MM.1S (cell line): ENCODE results near the gene SPECC1L.
A peak's percentile ranks its signal among the peaks of the same experiment; 100 is the strongest.

Experiments
- DNase-seq: peaks from one replicate; pipeline ENCODE4 v3.0.0-alpha.2; 2015
- H2AFZ ChIP-seq: fragments of 300-600 bp; sonication (generic); 2 replicates; pipeline ENCODE4 v1.6.0; 2016; ENCODE audit warnings: antibody characterized with exemption, low read length
- H3F3A ChIP-seq: fragments of 300-600 bp; sonication (generic); 2 replicates; pipeline ENCODE4 v1.6.1; 2016; ENCODE audit warnings: mild to moderate bottlenecking, antibody characterized with exemption, low read length, moderate library complexity, mixed read lengths; ENCODE audit not compliant: insufficient read depth
- H3K27ac ChIP-seq: fragments of 300-600 bp; sonication (generic); 2 replicates; pipeline ENCODE4 v1.5.1; 2016; ENCODE audit warnings: mild to moderate bottlenecking, low read length
- H3K27me3 ChIP-seq: fragments of 300-600 bp; sonication (generic); replicated peaks from 2 replicates; pipeline ENCODE4 v1.6.0; 2016; ENCODE audit warnings: low read length; ENCODE audit not compliant: insufficient read depth
- H3K36me3 ChIP-seq: fragments of 300-600 bp; sonication (generic); replicated peaks from 2 replicates; pipeline ENCODE4 v1.6.1; 2016; ENCODE audit warnings: mild to moderate bottlenecking, low read length, mixed read lengths; ENCODE audit not compliant: insufficient read depth
- H3K4me1 ChIP-seq: fragments of 300-600 bp; sonication (generic); 2 replicates; pipeline ENCODE4 v1.6.1; 2016; ENCODE audit warnings: low read length, mixed read lengths
- H3K4me2 ChIP-seq: fragments of 300-600 bp; sonication (generic); 2 replicates; pipeline ENCODE4 v1.6.0; 2016; ENCODE audit warnings: low read depth, low read length
- H3K4me3 ChIP-seq: fragments of 300-600 bp; sonication (generic); 2 replicates; pipeline ENCODE4 v1.5.1; 2016; ENCODE audit warnings: low read length, mixed read lengths
- H3K79me2 ChIP-seq: fragments of 300-600 bp; sonication (generic); 2 replicates; pipeline ENCODE4 v1.6.1; 2016; ENCODE audit warnings: mixed run types, low read length, mixed read lengths
- H3K9ac ChIP-seq: fragments of 300-600 bp; sonication (generic); 2 replicates; pipeline ENCODE4 v1.6.1; 2016; ENCODE audit warnings: low read length, mixed read lengths
- H3K9me2 ChIP-seq: fragments of 300-600 bp; sonication (generic); replicated peaks from 2 replicates; pipeline ENCODE4 v1.6.1; 2016; ENCODE audit warnings: mild to moderate bottlenecking, low read length, mixed read lengths; ENCODE audit not compliant: insufficient read depth
- H3K9me3 ChIP-seq: fragments of 300-600 bp; sonication (generic); replicated peaks from 2 replicates; pipeline ENCODE4 v1.6.1; 2016; ENCODE audit warnings: mild to moderate bottlenecking, low read length, mixed read lengths; ENCODE audit not compliant: insufficient read depth
- H4K20me1 ChIP-seq: fragments of 300-600 bp; sonication (generic); 2 replicates; pipeline ENCODE4 v1.6.1; 2016; ENCODE audit warnings: mild to moderate bottlenecking, low read length, moderate library complexity, mixed read lengths; ENCODE audit not compliant: insufficient read depth
- CTCF ChIP-seq: fragments of 300-600 bp; sonication (generic); IDR thresholded peaks from 2 replicates; pipeline ENCODE4 v1.5.1; 2016; ENCODE audit warnings: antibody characterized with exemption, low read length, mixed read lengths
- EZH2 ChIP-seq: fragments of 300-600 bp; sonication (generic); optimal IDR thresholded peaks from 2 replicates; pipeline ENCODE3; 2017; ENCODE audit warnings: low read depth, mild to moderate bottlenecking, antibody characterized with exemption, low read length, mixed read lengths
- EZH2phosphoT487 ChIP-seq: fragments of 300-600 bp; sonication (generic); IDR thresholded peaks from 2 replicates; pipeline ENCODE4 v1.6.1; 2018; ENCODE audit warnings: antibody characterized with exemption, low read length

Gene SPECC1L

GRCh38 chr22:24466716-24467328, 196.2 kb downstream of the SPECC1L start:
- DNase-seq: peak; percentile 57
- Histone ChIP-seq H3K4me2 (no peak overlapping the region), H3K27ac (no peak overlapping the region), H3K9me2 (no peaks in the 10 kb centered on the region), H3K4me1 (no peaks in the 10 kb centered on the region), H3K9ac (no peak overlapping the region), H3K36me3 (no peaks in the 10 kb centered on the region), H3F3A (no peaks in the 10 kb centered on the region), H3K4me3 (no peak overlapping the region), H3K79me2 (no peaks in the 10 kb centered on the region), H3K27me3 (no peaks in the 10 kb centered on the region), H2AFZ (no peak overlapping the region), H4K20me1 (no peaks in the 10 kb centered on the region), H3K9me3 (no peaks in the 10 kb centered on the region)
- TF ChIP-seq CTCF (no peak), EZH2phosphoT487 (no peak), EZH2 (no peak)

- Histone ChIP-seq H3K36me3 (no peaks in the 10 kb centered on the region), H4K20me1 (no peaks in the 10 kb centered on the region), H3K27ac (no peak overlapping the region), H3F3A (no peaks in the 10 kb centered on the region), H3K4me3 (no peak overlapping the region), H3K4me2 (no peak overlapping the region), H3K9me3 (no peaks in the 10 kb centered on the region), H3K4me1 (no peaks in the 10 kb centered on the region), H3K9ac (no peak overlapping the region), H3K9me2 (no peaks in the 10 kb centered on the region), H3K79me2 (no peaks in the 10 kb centered on the region), H3K27me3 (no peaks in the 10 kb centered on the region), H2AFZ (no peak overlapping the region)
- no peak for DNase-seq
- TF ChIP-seq EZH2phosphoT487 (no peak), EZH2 (no peak), CTCF (no peak)
Measured at GRCh38 chr22:24467340-24467739, 196.7 kb downstream of the SPECC1L start.
